ENCODE measurements around the gene SMCP.

SMCP gene

GRCh38 chr1:152878042-152878441 lies at the start of gene SMCP:
TSS of gene SMCP (plus strand) at chr1:152878322. CDS start at chr1:152884423, 6,101 bp downstream.
- no peak within 1 kb of the TSS for H3K4me3 ChIP-seq (ENCODE audit: low read depth, low read length)
- DNase-seq (ENCODE audit: low read depth): no peak

- DNase-seq (ENCODE audit: low read depth): no peak
- no peak overlapping the region for H3K4me3 ChIP-seq (ENCODE audit: low read depth, low read length)
Measured at GRCh38 chr1:152836870-152837269, 41.3 kb upstream of the SMCP start.

- no peak within 1 kb of the TSS for H3K4me3 ChIP-seq (ENCODE audit: low read depth, low read length)
Measured at GRCh38 chr1:152842556-152842955, 35.6 kb upstream of the SMCP start, which contains the start of gene LCE6A. TSS of gene LCE6A (plus strand) at chr1:152842856. CDS start at chr1:152843521, 665 bp downstream.

GRCh38 chr1:152855661-152856060 lies 22.5 kb upstream of the SMCP start:
- DNase-seq (ENCODE audit: low read depth): no peak
- H3K4me3 ChIP-seq (ENCODE audit: low read depth, low read length): no peak overlapping the region

More at GRCh38 chr1:152842556-152842955, 35.6 kb upstream of the SMCP start, which contains the start of gene LCE6A:
- no peak for DNase-seq (ENCODE audit: low read depth)

- no peak overlapping the region for H3K4me3 ChIP-seq (ENCODE audit: low read depth, low read length)
- no peak for DNase-seq (ENCODE audit: low read depth)
Measured at GRCh38 chr1:152858062-152858461, 20.1 kb upstream of the SMCP start.

GRCh38 chr1:152859696-152860095 lies 18.4 kb upstream of the SMCP start, which contains the start of gene LCE7A:
TSS of gene LCE7A (plus strand) at chr1:152859996. CDS start at chr1:152860698, 702 bp downstream.
- no peak for DNase-seq (ENCODE audit: low read depth)
- H3K4me3 ChIP-seq (ENCODE audit: low read depth, low read length): no peak within 1 kb of the TSS

- no peak for DNase-seq (ENCODE audit: low read depth)
- H3K4me3 ChIP-seq (ENCODE audit: low read depth, low read length): no peak overlapping the region
Measured at GRCh38 chr1:152860129-152860528, 18.0 kb upstream of the SMCP start.

GRCh38 chr1:152861374-152861773 lies 16.7 kb upstream of the SMCP start:
- no peak for DNase-seq (ENCODE audit: low read depth)
- H3K4me3 ChIP-seq (ENCODE audit: low read depth, low read length): no peak overlapping the region

- no peak for DNase-seq (ENCODE audit: low read depth)
- H3K4me3 ChIP-seq (ENCODE audit: low read depth, low read length): no peak overlapping the region
Measured at GRCh38 chr1:152864443-152864842, 13.7 kb upstream of the SMCP start.

GRCh38 chr1:152866321-152866720 lies 11.8 kb upstream of the SMCP start:
- no peak overlapping the region for H3K4me3 ChIP-seq (ENCODE audit: low read depth, low read length)
- no peak for DNase-seq (ENCODE audit: low read depth)

- H3K4me3 ChIP-seq (ENCODE audit: low read depth, low read length): no peak overlapping the region
- peak; percentile 8 for DNase-seq (ENCODE audit: low read depth)
Measured at GRCh38 chr1:152869808-152870419, 8.2 kb upstream of the SMCP start.

- peak; percentile 2 for DNase-seq (ENCODE audit: low read depth)
- no peak overlapping the region for H3K4me3 ChIP-seq (ENCODE audit: low read depth, low read length)
Measured at GRCh38 chr1:152870831-152871730, 7.0 kb upstream of the SMCP start.

- H3K4me3 ChIP-seq (ENCODE audit: low read depth, low read length): no peak overlapping the region
- DNase-seq (ENCODE audit: low read depth): no peak
Measured at GRCh38 chr1:152871731-152872126, 6.4 kb upstream of the SMCP start.

GRCh38 chr1:152873495-152873894 lies 4.6 kb upstream of the SMCP start:
- H3K4me3 ChIP-seq (ENCODE audit: low read depth, low read length): no peak overlapping the region
- DNase-seq (ENCODE audit: low read depth): peak; percentile 22

- no peak overlapping the region for H3K4me3 ChIP-seq (ENCODE audit: low read depth, low read length)
- DNase-seq (ENCODE audit: low read depth): no peak
Measured at GRCh38 chr1:152876827-152877226, 1.3 kb upstream of the SMCP start.

GRCh38 chr1:152879559-152880198 lies 1.6 kb downstream of the SMCP start:
- H3K4me3 ChIP-seq (ENCODE audit: low read depth, low read length): no peak overlapping the region
- DNase-seq (ENCODE audit: low read depth): no peak

GRCh38 chr1:152880316-152880715 lies 2.2 kb downstream of the SMCP start:
- DNase-seq (ENCODE audit: low read depth): no peak
- H3K4me3 ChIP-seq (ENCODE audit: low read depth, low read length): no peak overlapping the region

GRCh38 chr1:152880907-152881306 lies 2.8 kb downstream of the SMCP start:
- H3K4me3 ChIP-seq (ENCODE audit: low read depth, low read length): no peak overlapping the region
- no peak for DNase-seq (ENCODE audit: low read depth)

GRCh38 chr1:152884085-152884484 lies 6.0 kb downstream of the SMCP start:
- H3K4me3 ChIP-seq (ENCODE audit: low read depth, low read length): no peak overlapping the region
- no peak for DNase-seq (ENCODE audit: low read depth)

GRCh38 chr1:152884506-152884905 lies 6.4 kb downstream of the SMCP start:
- no peak overlapping the region for H3K4me3 ChIP-seq (ENCODE audit: low read depth, low read length)
- no peak for DNase-seq (ENCODE audit: low read depth)
